Activated naive CD4-positive, alpha-beta T cell treated with anti-CD3 and anti-CD28 coated beads for 36 hours (primary cell): ENCODE data around the gene ZNF416. TPM values are rescaled to one million over a fixed set of nuclear protein-coding genes. Genes with fewer than 3 reads are reported as not detected.

Source experiments
- CTCF ChIA-PET: fragments of 350-600 bp; sonication (Branson Sonifier 250); formaldehyde crosslinking; loops from one replicate; lab custom pipeline; 2021; ENCODE audit warnings: antibody characterized with exemption; lab: Charles Lee
- DNase-seq: peaks from one replicate; pipeline ENCODE4 v3.0.0-alpha.2; 2020
- H3K27ac Mint-ChIP-seq: one replicate; pipeline ENCODE4 v1.8.0; 2021; ENCODE audit warnings: mild to moderate bottlenecking, mixed read lengths
- H3K27me3 Mint-ChIP-seq: one replicate; pipeline ENCODE4 v1.8.0; 2021; ENCODE audit warnings: low read depth, mixed read lengths
- H3K36me3 Mint-ChIP-seq: one replicate; pipeline ENCODE4 v1.8.0; 2021; ENCODE audit warnings: low read depth, mixed read lengths
- H3K4me1 Mint-ChIP-seq: one replicate; pipeline ENCODE4 v1.8.0; 2021; ENCODE audit warnings: low read depth, mixed read lengths
- H3K4me3 Mint-ChIP-seq: one replicate; pipeline ENCODE4 v1.8.0; 2021; ENCODE audit warnings: mild to moderate bottlenecking, moderate library complexity, mixed read lengths
- H3K9me3 Mint-ChIP-seq: one replicate; pipeline ENCODE4 v1.8.0; 2021; ENCODE audit warnings: mixed read lengths
- intact Hi-C: fragments of 100-400 bp; cut with micrococcal nuclease; formaldehyde crosslinking; loops from one replicate; pipeline ENCODE4 v1.15.1; 2023
- total RNA-seq, 2 experiments: library from RNA; stranded (reverse); gene quantifications; one replicate each; pipeline ENCODE4 v1.2.3, GENCODE V29; 2021

Gene ZNF416
- total RNA-seq, 2 experiments from 2014 or later: 1.5 to 2.0 TPM

DNA sequence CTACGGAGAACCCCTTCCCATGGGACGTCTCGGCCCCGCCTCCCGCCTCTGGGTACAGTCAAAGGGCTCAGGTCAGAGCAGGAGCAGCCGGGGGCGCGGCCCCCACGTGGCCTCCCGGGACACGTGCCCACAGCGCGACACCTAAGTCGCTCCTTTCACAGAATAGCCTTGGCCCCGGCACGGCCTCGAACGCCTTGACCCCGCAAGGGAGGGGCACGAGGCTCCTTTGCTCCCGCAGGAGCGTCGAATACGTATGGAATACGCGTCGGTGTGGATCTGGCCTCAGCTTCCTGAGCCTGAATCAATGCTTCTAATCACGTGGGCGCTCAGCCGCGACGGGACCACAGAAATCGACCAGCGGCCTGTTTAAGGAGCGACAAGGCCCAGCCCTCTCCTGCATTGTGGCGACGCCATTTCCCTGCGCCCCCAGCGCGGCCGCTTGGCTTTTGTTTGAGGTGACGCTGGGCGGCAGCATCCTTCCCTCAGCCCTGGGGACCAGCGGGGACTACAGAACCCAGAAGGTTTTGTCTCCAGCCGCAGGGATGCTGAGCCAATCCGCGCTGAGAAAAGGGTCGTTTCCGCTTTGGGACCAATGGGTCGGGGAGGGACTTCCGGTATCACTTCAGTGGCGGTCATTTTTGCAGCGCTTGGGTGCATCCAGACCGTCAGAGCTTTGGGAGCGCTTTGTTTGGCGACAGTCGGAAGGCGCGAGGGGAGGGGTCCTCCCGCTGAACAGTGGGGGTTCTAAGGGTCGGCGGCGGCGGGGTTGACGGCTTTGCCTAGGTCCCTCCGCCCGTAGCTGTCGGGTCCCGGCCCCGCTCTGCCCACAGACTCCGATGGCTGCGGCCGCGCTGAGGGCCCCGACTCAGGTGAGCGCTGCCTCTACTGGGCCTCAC lies 5.1 kb upstream of the ZNF416 start, which contains the start of gene ZIK1:
Gene ZIK1 (plus strand): TSS at position 625 of the 896 bp plus-strand sequence. CDS start 212 bp downstream, at position 837.
- Mint-ChIP-seq H3K4me3 (peak within 1 kb of the TSS; percentile 88), H3K9me3 (peaks cover 58% of the 10 kb centered on the region), H3K4me1 (peaks cover 21% of the 10 kb centered on the region), H3K36me3 (peaks cover 49% of the 10 kb centered on the region), H3K27me3 (no peaks in the 10 kb centered on the region), H3K27ac (peak within 1 kb of the TSS; percentile 9)
- CTCF ChIA-PET: no interaction called here
- intact Hi-C loops: no loop called here
- DNase-seq: peak; percentile 90

DNA sequence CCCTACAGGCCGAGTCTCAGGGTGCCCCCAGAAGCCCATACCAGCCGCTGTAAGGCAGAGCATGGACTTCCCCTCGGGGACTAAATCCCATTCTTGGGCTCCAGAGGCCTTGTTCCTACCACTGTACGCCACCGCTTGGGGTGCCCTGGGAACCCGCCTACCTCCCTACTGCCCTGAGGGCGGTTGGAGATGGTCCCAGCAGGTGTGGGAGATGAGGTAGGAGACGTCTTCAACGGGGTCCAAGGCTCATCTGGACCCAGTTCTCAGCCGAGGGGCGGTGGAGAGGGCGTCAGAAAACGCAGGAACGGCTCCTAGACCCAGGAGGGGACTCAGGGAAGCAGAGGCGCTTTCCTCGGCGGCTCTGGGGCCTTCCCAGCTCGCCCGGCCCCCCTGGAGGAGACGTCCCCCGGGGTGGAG lies 4.4 kb upstream of the ZNF416 start:
- Mint-ChIP-seq H3K27me3 (no peaks in the 10 kb centered on the region), H3K36me3 (peaks cover 43% of the 10 kb centered on the region), H3K27ac (no peak overlapping the region), H3K4me1 (peaks cover 23% of the 10 kb centered on the region), H3K9me3 (peaks cover 54% of the 10 kb centered on the region), H3K4me3 (no peak overlapping the region)
- intact Hi-C loops: no loop called here
- no peak for DNase-seq
- CTCF ChIA-PET: no interaction called here

DNA sequence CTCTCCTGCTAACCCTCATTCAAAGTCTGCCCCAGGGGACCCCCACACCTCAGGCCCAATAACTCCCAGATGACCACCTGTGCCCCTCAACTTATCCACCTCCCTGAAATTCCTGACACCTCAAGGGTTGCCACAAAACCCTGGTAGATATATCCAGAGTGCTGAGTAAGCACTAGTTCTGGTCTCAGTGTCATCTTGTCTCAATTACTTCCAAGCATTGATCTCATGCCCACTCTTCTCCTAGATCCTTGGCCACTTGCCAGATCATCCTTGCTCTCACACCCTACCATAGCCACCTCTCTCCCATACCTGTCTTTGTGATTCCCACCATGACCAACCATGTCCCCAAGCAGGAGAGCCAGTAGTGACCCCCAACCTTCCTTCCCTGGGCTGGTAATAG lies 2.0 kb downstream of the ZNF416 start:
- intact Hi-C loops: loop anchor here (5.0 kb wide), 2 partner anchors 89 to 106 kb away; partner anchors contain the start of genes ZNF419 and ZNF551
- H3K27me3 Mint-ChIP-seq: no peaks in the 10 kb centered on the region
- H3K36me3 Mint-ChIP-seq: peaks cover 63% of the 10 kb centered on the region
- no peak overlapping the region for H3K27ac Mint-ChIP-seq
- H3K4me3 Mint-ChIP-seq: no peak overlapping the region
- peaks cover 20% of the 10 kb centered on the region for H3K4me1 Mint-ChIP-seq
- H3K9me3 Mint-ChIP-seq: peaks cover 66% of the 10 kb centered on the region
- no peak for DNase-seq
- CTCF ChIA-PET: no interaction called here

DNA sequence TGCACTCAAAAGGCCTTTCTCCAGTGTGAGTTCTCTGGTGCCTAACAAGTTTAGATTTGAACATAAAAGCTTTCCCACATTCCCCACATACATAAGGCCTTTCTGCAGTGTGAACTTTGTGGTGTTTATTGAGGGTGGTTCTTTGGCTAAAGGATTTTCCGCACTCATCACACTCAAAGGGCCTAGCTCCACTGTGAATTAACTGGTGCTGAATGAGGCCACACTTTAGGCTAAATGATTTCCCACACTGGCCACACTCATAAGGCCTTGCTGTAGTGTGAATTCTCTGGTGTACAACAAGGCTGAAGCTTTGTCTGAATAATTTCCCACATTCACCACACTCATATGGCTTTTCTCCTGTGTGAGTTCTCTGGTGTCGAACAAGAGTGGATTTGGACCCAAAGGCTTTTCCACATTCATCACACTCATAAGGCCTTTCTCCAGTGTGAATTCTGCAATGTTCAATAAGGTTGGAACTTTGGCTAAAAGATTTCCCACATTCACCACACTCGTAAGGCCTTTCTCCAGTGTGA lies 6.2 kb downstream of the ZNF416 start:
- H3K36me3 Mint-ChIP-seq: peaks cover 66% of the 10 kb centered on the region
- no peaks in the 10 kb centered on the region for H3K27me3 Mint-ChIP-seq
- peaks cover 76% of the 10 kb centered on the region for H3K9me3 Mint-ChIP-seq
- no peak overlapping the region for H3K27ac Mint-ChIP-seq
- no peak overlapping the region for H3K4me3 Mint-ChIP-seq
- intact Hi-C loops: no loop called here
- peaks cover 8% of the 10 kb centered on the region for H3K4me1 Mint-ChIP-seq
- CTCF ChIA-PET: no interaction called here
- no peak for DNase-seq

DNA sequence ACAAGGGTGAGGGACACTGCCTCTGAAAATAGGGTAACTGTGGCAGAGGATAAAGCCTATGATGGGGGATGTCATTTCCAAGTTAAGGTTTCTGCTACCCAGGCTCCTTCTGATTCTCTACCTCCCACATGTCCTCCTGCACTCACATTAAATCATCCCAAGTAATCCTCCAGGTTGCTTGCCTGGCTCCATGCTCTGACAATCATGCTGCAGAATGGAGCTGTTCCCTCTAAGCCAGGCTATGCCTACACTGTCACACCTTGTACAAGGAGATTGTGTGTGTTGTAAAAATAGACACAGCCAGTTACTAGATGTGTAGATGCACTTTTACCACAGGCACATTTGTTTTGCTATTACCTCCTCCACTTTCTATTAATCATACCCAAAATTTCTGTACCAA lies 8.0 kb downstream of the ZNF416 start:
- CTCF ChIA-PET: no interaction called here
- Mint-ChIP-seq H3K9me3 (peaks cover 78% of the 10 kb centered on the region), H3K4me3 (no peak overlapping the region), H3K27ac (no peak overlapping the region), H3K36me3 (peaks cover 60% of the 10 kb centered on the region), H3K27me3 (no peaks in the 10 kb centered on the region), H3K4me1 (no peaks in the 10 kb centered on the region)
- no peak for DNase-seq
- intact Hi-C loops: no loop called here

DNA sequence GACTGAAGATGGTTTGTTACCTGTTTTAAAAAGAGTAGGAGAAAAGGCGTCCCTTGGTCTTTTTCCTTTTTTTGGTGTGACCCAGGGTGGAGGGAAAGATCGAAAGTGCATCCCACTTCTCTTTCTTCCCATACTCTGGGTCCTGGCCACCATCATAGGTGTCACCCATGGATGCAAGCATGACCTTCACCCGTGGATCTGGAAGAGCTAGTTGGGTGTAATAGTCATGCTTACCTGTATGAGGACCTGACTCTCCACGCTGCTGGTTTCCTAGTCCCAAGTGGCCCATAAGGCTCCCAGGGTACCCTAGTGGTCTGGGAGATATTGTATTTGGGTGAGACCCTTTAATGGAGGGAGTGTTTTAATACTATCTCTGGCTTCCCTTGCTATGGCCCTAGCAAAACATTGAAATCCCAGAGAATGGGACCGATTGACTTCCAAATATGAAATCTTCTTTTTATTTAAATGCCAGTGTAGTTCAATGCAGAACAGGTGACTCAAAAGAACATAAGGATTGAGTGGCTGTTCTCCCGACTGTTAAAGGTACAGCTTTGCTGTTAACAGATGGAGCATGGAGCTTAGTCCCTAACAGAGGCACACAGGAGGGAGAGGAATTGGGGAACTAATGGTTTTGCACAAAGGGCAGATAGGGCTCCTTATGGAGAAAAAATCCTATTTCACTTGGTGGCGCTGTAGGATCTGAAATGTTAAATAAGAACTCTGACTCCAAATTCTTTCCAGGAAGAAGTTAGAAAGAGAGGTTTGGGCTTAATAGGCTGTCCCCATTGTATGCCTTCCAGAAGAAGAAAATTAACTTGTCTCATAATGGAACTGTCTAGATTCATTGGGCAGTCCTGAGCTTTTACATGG lies 12.1 kb downstream of the ZNF416 start:
- CTCF ChIA-PET: no interaction called here
- intact Hi-C loops: no loop called here
- H3K4me3 Mint-ChIP-seq: no peak overlapping the region
- H3K36me3 Mint-ChIP-seq: peaks cover 32% of the 10 kb centered on the region
- no peak overlapping the region for H3K27ac Mint-ChIP-seq
- no peaks in the 10 kb centered on the region for H3K4me1 Mint-ChIP-seq
- H3K27me3 Mint-ChIP-seq: no peaks in the 10 kb centered on the region
- DNase-seq: peak; percentile 15
- peaks cover 64% of the 10 kb centered on the region for H3K9me3 Mint-ChIP-seq

DNA sequence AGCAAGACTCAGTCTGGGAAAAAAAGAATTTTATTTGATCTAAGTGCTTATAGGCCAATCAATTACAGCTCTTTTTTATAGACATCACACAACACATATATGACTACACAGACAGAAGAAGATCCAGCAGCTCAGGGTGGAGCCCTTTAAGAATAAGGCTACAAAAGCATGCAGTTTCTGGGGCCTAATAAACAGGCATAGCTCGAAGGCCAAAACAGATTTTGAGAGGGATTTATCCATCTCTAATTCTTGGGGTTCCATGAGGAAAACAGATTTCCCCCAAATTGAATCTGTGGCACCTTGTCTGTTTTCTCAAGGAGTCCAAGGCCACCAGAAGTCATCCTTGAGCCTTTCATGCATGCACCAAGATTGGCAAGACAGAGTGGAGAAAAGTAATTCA lies 15.2 kb downstream of the ZNF416 start:
- CTCF ChIA-PET: no interaction called here
- Mint-ChIP-seq H3K9me3 (peaks cover 62% of the 10 kb centered on the region), H3K4me1 (peaks cover 16% of the 10 kb centered on the region), H3K27ac (no peak overlapping the region), H3K36me3 (peaks cover 30% of the 10 kb centered on the region), H3K27me3 (no peaks in the 10 kb centered on the region), H3K4me3 (no peak overlapping the region)
- intact Hi-C loops: no loop called here
- no peak for DNase-seq

DNA sequence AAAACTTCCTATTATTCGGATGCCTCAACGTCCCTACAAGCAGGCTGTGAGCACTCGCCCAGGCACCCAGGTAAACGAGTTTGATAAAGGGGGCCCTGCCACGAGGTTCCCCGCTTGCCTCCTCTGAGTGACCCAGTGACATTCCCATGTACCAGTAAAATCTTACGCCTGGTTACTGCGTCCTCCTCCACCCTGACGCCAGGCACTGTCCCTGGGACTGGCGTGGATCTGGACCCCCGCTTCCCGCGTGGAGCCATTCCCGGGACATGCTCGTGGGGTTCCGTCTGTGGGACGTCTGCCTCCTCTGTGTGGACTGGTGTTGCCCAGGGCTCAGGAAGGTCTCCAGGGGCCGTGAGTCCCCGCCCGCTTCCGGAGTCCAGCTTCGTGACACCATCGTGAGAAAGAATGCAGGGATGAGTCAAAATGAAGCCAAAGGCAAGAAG lies 18.6 kb downstream of the ZNF416 start:
- Mint-ChIP-seq H3K36me3 (peaks cover 43% of the 10 kb centered on the region), H3K4me1 (peaks cover 25% of the 10 kb centered on the region), H3K27me3 (no peaks in the 10 kb centered on the region), H3K27ac (peak overlapping the region; percentile 84), H3K4me3 (peak overlapping the region; percentile 96), H3K9me3 (peaks cover 41% of the 10 kb centered on the region)
- CTCF ChIA-PET: no interaction called here
- intact Hi-C loops: no loop called here
- no peak for DNase-seq

DNA sequence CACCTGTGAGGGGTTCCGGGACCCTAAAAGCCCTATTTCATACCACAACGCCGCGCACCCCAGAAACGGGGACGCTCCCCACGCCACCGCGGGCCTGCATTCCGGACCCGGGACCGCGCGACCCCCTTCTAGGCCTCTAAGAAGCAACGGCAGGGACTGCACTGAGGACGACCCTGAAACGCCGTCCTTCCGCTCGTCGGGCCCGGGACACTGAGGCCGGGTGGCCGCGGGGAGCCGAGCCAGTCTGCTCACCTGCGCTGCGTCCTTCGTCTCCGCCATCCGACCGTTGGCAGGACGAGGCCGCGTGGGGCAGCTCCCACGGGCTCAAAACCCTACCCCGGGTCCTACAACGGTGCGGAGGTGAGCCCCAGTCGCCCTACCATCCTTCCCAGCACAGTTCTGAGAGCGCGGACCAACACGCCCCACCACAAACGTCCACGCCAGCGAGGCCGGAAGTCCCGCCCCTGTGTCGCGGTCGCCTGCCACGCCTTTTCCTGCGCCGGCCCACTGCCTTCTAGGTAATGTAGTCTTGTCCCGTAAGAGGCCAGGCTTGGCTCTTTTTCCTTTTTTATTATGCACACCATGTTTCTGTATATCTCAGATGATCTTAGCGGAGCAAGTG lies 19.2 kb downstream of the ZNF416 start, which contains the start of gene ZNF550:
Gene ZNF550 (minus strand): TSS at position 460 of the 622 bp plus-strand sequence. CDS start 181 bp downstream, at position 279.
- CTCF ChIA-PET: no interaction called here
- intact Hi-C loops: loop anchor here (1.0 to 5.0 kb wide), 5 partner anchors 19 to 358 kb away; partner anchors contain the start of genes ZNF17, ZNF416, ZNF417 and ZNF460
- Mint-ChIP-seq H3K9me3 (peaks cover 42% of the 10 kb centered on the region), H3K36me3 (peaks cover 47% of the 10 kb centered on the region), H3K4me3 (peak within 1 kb of the TSS; percentile 96), H3K27ac (peak within 1 kb of the TSS; percentile 84), H3K27me3 (no peaks in the 10 kb centered on the region), H3K4me1 (peaks cover 25% of the 10 kb centered on the region)
- peak; percentile 86 for DNase-seq

DNA sequence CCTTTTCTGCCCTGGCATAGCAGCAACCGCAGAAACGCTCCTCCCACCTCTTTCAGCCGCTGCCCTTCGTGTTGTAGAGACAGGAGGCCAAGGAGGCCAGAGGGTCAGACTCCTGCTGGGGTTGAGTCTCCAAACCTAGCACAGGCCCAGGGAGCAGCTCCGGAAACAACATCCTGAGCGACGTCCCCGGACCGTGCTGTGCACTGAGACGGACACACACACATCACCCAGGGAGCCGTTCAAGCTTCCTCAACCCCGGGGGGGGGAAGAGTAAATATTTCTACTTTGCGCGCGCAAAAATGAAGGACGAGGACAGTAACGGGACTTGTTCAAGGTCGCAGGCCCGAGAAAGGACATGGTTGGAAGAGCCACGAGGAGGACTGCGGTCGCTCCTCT lies 19.7 kb downstream of the ZNF416 start:
- Mint-ChIP-seq H3K4me3 (peak overlapping the region; percentile 96), H3K27ac (peak overlapping the region; percentile 76), H3K27me3 (no peaks in the 10 kb centered on the region), H3K9me3 (peaks cover 43% of the 10 kb centered on the region), H3K4me1 (peaks cover 25% of the 10 kb centered on the region), H3K36me3 (peaks cover 52% of the 10 kb centered on the region)
- DNase-seq: peak; percentile 26
- intact Hi-C loops: loop anchor here (1.0 to 5.0 kb wide), 5 partner anchors 20 to 358 kb away; partner anchors contain the start of genes ZNF17, ZNF416, ZNF417 and ZNF460
- CTCF ChIA-PET: no interaction called here

DNA sequence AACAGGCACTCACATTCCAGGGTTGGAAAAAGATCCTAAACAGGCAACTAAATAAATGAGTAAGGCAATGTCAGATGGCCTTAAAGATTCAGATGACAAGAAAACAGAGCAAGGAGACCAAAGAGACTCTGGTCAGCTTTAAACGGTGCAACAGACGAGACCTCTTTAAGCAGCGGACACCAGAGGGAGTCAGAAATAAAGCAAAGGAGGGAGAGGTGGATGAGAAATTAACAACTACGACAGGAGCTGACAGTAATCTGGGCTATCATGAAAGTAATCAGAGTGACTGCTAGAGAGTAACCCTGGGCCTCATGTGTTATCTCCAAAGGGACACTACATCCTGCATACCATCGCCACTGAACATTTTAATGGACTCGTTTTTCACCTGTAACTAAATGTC lies 20.2 kb downstream of the ZNF416 start:
- intact Hi-C loops: loop anchor here (2.0 to 5.0 kb wide), 4 partner anchors 20 to 359 kb away; partner anchors contain the start of genes ZNF416, ZNF417, ZNF460 and ZNF773
- Mint-ChIP-seq H3K36me3 (peaks cover 54% of the 10 kb centered on the region), H3K27ac (peak overlapping the region; percentile 76), H3K9me3 (peaks cover 43% of the 10 kb centered on the region), H3K27me3 (no peaks in the 10 kb centered on the region), H3K4me1 (peaks cover 25% of the 10 kb centered on the region), H3K4me3 (peak overlapping the region; percentile 96)
- no peak for DNase-seq
- CTCF ChIA-PET: no interaction called here
